Activated CD8-positive, alpha-beta memory T cell treated with anti-CD3 and anti-CD28 coated beads for 1 hour (primary cell): ENCODE results near the gene SORBS2.

ENCODE experiments used
- DNase-seq, 2 donors: peaks; one replicate each; pipeline ENCODE4 v3.0.0-alpha.2; 2020; ENCODE audit warnings: low read depth in 1 of 2; ENCODE audit errors: extremely low read depth in 1 of 2

SORBS2 gene

DNA sequence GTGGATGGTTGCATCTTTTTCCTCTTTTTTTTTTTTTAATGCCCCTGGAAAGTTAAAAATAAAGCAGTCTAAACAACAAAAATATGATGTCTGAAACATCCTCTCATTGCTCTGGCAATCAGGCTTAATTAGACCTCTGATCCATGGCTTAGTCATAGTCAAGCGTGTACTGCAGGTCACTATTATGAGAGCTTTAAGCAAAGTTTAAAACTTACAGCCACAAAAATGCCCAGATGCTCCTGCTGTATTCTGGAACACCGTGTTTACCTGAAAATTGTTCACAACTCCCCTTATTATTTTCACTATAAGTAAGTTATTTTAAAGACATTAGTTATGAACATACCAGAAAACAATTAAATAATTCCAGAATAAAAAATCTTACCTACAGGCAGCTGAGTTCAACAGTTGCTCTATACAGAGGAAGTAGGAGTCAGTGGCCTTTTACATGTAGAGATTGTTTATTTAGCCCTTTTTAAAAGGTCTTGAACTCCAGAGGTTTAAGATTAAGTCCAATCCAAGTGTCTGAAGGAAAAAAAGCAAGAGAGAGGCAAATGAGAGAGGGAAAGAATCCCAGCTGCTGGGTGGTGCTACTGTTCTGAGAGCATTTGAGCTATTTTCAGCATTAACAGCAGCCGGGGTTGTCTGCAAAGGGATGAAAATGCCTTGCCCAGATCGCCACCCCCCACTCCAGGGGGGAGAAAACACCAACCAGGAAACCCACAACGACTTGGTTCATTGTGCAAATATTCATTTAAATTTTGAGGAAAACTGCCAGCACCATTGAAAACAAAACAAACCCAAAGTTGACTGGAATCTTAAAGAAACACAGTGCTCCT is 36.9 kb downstream of the SORBS2 start:
- DNase-seq = no peak

DNA sequence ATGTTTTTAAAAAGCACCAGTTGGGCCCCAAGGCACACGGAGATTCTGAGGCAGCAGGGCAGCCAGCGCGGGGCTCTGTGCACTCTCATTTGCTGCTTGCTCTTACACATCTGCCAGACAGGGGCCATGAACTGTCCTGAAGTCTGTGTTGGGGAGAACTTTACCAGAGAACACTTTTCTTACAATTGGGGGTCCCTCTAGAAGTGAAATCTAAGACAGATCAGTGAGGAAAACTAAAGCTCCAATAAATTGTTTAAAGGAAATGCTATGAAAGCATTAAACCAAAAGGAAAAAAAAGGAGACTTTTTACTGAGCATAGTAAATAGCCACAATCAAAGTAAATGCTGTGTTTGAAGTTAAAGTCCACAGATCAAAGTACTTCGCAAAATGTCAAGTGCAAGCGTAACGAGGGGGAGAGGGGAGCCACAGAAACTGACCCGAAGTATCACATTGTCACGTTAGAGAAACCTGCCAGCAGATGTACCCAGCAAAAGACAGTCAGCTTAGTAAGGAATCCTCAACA is 37.8 kb downstream of the SORBS2 start:
- no peak for DNase-seq

DNA sequence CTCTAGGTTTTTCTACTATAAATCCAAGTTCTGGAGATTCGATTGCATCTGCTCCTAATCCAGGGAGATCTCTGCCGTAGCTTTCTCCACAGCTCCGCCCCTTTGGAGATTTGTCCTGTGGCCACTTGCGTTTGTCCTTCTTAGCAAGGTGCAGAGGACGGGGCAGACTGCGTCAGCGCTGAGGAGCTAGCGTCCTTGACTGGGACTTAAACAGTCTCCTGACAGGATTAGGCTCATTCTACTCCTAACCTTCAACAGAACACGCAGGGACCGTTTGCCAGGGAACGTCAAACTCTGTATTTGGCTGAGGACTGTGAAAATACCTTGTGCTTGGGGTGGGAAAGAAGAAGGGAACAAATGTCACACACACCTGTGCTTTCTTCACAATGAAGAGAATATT is 38.6 kb downstream of the SORBS2 start:
- no peak for DNase-seq

DNA sequence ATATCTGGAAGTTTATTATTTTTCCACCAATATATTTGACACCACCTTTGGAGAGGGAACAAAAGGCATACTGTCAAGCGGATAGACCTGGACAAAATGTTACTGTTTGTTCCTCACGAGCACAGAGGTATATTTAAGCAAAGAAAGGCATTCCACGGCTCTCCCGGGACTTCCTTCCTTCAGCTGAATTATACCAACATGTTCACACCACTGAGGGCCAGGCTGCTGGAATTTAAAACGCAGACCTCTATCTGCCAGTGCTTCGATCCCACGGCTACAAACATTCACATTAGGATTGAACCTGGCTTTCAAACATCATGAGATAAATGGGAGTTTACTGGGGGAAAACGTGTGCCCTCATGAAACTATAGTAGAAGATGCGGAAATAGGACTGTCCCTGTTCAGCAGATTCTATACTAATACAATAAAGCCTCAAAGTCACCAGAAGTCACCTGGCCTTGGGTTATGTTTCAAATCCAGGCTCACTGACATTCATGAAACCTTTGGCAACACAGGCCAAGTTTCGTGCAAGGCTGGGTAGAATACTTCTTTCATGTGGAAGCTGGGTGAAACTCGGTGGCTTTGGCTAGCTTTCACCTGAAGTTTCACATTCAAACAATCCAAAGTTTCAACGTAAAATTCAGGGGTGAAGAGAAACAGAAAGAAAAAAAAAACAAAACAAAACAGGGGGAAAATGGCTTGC is 39.5 kb downstream of the SORBS2 start:
- no peak for DNase-seq

DNA sequence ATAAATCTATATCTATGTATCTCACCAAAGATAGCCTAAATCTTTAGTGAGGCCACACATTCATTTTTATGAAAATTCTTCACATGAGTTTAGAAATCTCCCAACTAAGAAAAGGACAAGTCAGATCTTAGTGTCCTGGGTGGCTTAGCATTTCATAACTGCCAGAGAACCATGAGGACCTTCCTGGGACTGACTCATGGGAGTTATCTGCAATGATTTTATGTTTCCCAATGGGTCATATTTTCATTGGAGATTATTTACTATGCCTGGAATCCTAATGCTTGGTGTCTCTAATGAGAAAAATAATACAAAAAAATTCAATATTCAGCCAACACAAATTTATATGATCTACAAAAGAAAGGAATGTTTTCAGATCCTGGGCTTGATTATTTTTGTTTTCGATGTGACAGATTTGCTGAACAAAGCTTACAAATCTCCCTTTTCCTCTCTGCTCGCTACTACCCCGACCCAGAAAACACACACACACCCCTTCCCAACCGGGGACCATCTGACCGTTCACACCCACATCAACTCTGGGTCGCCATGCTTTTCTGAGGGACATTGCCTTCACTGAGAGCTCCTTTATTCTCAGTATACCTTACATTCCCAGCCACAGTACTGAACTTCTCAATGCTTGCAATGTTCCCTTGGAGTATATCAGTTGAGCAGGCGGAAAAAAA is 40.1 kb downstream of the SORBS2 start:
- no peak for DNase-seq

DNA sequence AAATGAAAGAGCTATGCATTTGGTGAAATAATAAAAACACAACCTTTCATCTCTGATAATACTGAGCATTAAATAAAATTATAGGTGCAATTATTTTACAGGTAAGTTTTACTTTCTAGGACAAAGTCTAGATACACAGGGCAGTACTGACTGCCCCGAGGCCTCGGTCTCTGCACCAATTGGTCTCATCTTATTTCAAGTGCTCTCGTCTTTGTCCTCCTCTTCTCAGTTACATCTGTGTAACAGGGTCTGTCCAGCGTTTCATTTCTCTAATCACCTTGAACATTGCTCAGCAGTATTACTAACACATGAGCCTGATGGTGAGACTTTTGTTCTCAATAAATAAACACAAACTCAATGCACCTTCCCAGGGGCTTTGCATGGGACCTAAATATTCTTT is 44.5 kb downstream of the SORBS2 start:
- DNase-seq = no peak

DNA sequence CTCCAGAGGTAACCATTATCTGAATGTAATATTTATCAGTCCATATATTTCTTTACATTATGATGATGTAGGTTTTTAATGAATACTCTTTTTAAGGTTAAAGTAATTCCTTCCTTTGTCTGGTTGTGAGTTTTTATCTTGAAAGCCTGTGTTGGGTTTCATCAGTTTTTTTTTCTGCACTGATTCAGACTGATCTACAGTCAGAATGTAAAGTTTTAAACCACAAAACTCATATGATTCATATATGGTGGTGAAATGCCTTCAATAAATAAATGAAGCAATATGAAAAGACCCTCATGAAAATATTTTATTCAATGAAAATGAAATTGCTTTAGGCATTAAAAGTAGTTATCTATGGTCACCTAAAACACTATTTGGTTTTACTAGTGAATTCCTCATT is 47.1 kb downstream of the SORBS2 start:
- DNase-seq = no peak

DNA sequence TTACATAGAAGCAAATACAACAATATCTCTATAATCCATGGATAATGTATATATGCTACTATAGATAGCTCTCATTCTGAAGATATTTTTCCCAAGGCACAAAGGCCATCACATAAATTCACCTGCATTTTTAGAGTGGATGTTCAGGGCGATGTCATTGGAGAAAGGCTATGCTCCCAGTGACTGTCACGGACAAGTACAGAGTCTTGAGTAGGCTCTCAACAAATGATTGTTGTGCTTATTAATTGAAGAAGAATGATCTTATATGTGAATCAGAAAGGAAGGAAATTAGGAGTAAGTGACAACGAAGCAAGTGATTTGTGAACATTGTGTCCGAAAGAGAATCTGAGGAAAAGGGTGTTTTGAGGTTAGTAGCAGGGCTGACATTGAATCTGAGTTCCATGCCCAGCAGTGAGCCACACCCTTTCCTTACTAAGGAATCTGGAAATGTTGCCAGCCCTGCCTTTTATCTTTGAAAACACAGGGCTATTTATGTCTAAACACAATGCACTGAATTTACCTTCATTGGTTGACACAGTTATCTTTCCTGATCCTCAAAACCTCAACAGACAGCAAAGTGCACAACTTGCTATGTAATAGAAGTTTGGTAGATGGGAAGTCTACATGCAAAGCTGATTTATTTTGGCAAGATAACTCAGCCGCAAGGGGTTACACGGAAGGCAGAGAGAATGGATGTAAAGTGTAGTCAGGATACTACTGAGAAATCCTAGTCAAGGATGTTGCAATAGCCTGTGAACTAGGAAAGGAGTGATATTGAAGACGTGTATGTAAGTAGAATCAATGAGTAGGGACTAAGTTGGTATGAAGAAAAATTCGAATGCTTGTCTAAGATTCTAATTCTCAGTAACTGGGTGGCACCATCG is 50.4 kb downstream of the SORBS2 start:
- no peak for DNase-seq

DNA sequence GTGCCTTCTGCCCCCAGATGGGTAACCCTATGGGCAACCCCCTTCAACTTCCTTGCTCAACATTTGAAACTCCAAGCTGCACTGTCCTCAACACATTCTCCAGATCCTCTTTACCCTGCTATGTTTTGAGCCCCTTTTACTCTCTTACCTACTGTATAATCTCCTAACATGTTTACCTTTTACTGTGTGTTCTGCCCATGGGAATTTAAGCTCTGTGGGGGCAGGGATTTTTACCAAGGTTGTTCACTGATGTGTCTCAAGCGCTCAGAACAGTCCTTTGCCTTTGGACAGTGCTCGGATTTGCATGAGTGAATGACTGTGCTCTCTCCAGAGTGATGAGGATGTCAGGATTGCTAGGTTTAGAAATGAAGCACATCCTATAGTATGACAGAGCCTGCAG is 53.2 kb downstream of the SORBS2 start:
- DNase-seq = no peak

DNA sequence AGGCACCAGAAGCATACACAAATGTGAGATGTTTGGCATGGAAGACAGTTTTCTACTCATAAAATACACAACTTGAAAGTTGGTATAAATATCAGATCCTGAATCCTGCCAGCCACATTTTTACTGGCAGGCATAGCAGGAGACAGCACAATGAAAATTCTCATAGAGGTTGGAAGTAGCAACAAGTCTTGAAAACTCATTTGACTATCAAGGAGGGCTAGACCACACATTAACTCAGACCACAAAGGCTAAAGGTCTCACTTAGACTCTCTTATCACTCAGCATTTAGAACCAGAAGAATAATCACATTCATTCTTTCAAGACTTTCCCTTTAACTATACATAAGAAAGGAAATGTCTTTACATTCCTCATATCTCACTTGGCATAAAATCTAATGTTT is 56.5 kb downstream of the SORBS2 start:
- no peak for DNase-seq

DNA sequence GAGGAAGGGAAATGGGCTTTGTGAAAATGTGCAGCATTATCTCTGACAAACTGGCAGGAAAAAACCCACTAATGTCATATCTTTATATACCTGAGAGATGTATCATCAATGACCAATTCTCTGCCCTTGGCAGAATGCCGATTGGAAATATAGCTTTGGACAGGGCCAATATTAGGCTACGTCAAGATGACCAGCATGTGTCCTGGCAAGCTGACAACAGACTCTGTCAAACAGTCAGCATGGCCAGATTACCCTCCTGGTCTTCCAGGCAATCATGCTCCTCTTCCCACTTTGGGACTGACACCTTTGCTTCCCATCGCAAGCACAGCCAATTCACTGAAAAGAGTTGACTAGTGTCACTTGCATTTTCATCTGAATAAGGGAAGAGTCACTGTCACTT is 57.0 kb downstream of the SORBS2 start:
- no peak for DNase-seq

DNA sequence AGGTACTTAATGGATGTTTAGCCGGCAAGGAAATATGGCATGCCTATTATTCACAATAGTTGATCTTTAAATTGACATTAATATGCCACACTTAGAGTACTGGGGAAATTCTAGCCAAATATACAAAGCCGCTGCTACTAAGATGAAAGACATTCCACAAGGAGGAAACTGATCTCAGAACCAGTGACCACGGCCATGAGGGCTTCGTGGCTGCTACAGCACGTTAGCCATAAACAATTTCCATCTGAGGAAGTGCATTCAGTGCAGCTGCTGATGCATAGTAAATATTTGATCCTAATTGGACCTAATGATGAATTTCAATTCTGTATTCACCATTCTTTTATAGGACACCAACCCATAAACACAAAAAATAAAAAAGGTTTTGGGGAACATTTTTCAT is 59.1 kb downstream of the SORBS2 start:
- DNase-seq = no peak

DNA sequence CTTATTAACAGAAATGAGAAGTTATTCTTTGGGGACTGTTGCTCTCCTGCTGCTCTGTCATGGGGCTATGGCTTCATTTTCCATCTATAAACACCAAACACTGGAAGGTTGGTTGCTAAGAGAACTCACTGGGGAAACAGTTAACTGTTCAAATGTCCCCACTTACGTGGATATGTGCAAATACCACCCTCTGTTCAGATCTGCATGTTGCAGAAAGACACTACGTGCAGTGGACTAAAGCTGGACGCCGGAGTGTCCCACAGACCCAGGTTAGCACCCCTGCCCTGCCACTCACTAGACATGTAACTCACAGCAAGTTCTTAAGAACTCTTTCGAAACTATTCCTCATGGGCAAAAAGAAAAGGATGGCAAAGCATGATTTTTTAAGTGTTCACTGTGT is 62.1 kb downstream of the SORBS2 start:
- DNase-seq = no peak

DNA sequence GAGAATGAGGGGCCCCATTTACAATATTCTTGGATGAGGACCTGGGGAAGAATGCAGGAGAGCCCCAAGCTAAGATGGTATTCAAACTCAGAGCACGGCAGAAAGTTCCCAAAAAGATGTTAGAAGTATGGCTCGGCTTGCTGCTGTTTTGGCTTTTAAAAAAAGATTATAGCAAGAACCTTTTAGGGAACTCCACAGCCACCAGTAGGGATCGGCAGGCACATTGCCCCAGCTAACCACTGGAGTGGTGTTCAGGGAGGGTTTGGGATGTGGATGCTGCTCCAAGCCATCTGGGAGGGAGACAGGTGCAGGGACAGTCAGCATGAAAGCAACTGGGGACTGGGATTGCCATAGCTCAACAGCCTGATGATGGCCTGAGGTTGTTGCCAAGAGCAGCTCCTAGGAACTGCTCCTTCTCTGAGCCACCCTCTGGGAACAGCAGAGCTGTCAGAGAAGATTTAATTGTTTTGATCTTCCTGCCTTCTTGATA is 63.0 kb downstream of the SORBS2 start:
- no peak for DNase-seq

DNA sequence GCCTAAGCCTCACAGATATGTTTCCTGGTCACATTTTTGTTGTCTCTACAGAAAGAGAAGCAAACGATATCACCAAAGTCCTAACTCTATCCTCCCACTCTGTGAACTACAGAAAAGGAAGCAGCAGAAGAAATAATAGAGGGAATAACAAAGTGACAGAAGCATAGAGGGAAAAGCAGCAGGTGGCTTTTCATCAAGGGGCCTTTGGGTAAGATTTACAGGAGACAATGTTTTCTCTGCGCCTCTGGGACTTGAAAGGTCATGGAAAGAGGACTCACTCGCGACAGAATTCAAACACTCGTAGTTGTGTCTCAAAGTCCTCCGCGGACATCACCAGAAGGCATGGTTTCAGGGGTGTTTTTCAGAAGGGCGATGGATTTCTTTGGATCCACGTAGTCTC is 66.1 kb downstream of the SORBS2 start:
- DNase-seq = no peak

DNA sequence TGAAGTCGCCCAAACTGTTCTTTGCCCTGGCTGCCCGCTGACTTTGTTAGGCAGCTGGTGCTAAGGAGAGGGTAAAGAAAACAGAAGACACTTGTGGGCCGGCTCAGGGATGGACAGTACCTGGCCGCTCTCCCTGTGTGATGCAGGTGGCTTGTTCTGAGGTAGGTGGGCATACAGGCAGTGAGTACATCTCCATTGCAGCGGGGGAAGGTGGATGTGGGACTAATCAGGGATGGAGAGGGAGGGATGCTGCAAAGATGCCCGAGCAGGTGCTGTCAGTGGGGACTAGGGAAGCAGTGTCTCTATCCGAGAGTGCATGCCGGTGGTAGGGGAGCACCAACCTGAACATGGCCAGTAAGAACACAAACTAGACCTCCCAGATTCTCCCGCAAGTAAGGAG is 67.0 kb downstream of the SORBS2 start:
- DNase-seq = no peak

DNA sequence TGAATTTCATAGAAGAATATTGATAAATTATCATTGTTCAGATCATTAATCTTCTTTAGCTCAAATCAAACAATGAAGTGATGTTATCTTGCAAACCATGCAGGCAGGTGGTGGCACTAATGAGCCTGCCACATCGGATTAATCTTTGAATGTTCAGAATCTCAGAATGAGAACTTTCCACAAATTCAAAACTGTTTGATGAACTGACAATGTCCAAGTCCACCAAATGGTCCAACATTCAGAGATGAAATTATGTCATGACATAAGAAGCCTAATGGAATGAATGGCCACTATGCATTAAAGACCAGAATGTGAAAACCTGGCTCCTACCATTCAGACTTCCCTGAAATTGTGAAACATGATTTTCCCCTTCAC is 67.5 kb downstream of the SORBS2 start:
- DNase-seq = no peak

DNA sequence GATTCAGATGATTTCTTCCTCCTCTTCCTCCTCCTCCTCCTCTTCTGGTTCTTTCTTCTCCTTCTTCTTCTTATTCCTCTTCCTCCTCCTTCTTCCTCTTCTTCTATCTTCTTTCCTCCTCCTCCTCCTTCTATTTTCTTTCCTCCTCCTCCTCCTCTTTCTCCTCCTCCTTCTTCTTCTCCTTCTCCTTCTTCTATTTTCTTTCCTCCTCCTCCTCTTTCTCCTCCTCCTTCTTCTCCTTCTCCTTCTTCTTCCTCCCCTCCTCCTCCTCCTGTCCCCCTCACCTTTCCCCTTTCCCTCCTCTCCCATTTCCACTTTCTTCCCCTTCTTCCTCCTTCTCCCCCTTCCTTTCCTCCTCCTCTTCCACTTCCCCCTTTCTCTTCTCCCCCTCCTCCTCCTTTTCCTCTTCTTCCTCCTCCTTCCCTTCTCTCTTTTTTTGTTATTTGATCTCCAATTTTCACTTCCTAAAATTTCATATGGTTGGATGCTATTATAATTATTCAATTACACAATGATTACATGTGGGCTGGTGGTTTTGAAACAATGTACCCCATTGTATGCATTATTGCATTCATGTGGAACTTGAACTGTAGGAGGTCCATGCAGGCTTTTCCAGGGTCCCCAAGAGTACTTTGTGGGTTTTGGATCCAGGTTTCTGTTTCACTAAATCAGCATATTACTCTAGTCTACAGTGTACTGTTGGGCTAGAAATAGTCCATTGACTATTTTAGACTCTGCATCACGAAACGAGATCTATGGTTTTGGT is 68.1 kb downstream of the SORBS2 start:
- DNase-seq = no peak

DNA sequence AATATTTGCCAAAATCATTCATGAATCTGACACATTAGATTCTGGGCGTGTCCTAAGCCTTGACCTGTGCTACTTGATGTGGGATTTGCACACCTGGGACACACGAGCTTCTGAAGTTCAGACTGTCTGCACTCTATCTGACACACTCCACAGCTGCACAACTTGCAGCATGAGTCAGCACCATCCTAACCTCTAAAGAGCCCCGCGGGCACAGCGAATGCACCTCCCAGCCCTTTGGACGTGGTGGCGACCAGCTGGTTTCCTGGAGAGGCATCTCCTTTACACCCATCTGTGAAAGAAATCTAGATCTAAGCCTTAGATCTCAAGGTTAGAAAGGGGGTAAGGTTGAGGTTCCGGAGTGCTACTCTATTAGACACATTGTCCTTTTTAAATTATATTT is 69.2 kb downstream of the SORBS2 start:
- no peak for DNase-seq

DNA sequence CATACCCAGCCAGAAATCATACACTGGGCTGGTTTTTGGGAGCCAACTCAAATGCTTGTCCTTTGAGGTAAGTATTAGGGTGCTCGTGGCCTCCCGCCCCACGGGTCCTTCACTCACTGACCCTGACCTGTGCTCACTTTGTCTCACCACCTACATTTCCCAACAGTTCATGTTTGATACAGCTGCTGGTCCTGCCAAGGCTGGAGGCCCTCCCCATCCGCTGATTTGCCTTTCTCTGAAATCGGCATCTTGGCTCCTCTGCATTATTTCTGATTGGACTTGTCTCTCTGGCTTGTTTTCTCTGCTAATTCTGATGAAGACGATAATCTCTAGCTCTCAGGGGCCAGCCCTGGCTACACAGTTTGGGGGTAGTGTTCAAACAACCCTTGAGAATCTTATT is 70.2 kb downstream of the SORBS2 start:
- DNase-seq = no peak
